ENCODE data around the gene KIDINS220.

The KIDINS220 gene

GRCh38 chr2:8863331-8863953 lies 26.0 kb upstream of the KIDINS220 start:
- ATAC-seq (replicated peaks; ENCODE audit: extremely low read depth, poor library complexity, severe bottlenecking), result no peak
- no peaks in the 10 kb centered on the region for H3K36me3 Mint-ChIP-seq (ENCODE audit: insufficient read depth)
- no peak overlapping the region for H3K27ac Mint-ChIP-seq (ENCODE audit: low read depth)
- H3K27me3 Mint-ChIP-seq, result no peaks in the 10 kb centered on the region
- no peaks in the 10 kb centered on the region for H3K9me3 Mint-ChIP-seq
- no peaks in the 10 kb centered on the region for H3K4me1 Mint-ChIP-seq
- H3K4me3 Mint-ChIP-seq, result no peak overlapping the region
- DNase-seq (ENCODE audit: low spot score in 2 of 2), result no peak

- Mint-ChIP-seq H3K27ac (ENCODE audit: low read depth) (no peak overlapping the region), H3K9me3 (no peaks in the 10 kb centered on the region), H3K27me3 (no peaks in the 10 kb centered on the region), H3K4me1 (no peaks in the 10 kb centered on the region), H3K4me3 (no peak overlapping the region), H3K36me3 (ENCODE audit: insufficient read depth) (no peaks in the 10 kb centered on the region)
- DNase-seq (ENCODE audit: low spot score in 2 of 2), result no peak
- no peak for ATAC-seq (replicated peaks; ENCODE audit: extremely low read depth, poor library complexity, severe bottlenecking)
Measured at GRCh38 chr2:8862230-8862629, 24.8 kb upstream of the KIDINS220 start.

- DNase-seq (ENCODE audit: low spot score in 2 of 2), result no peak
- Mint-ChIP-seq H3K4me3 (no peak overlapping the region), H3K27ac (ENCODE audit: low read depth) (no peak overlapping the region), H3K27me3 (no peaks in the 10 kb centered on the region), H3K9me3 (no peaks in the 10 kb centered on the region), H3K36me3 (ENCODE audit: insufficient read depth) (no peaks in the 10 kb centered on the region), H3K4me1 (no peaks in the 10 kb centered on the region)
- ATAC-seq (replicated peaks; ENCODE audit: extremely low read depth, poor library complexity, severe bottlenecking), result no peak
Measured at GRCh38 chr2:8861797-8862196, 24.4 kb upstream of the KIDINS220 start.

- H3K4me3 Mint-ChIP-seq, result no peak overlapping the region
- H3K36me3 Mint-ChIP-seq (ENCODE audit: insufficient read depth), result no peaks in the 10 kb centered on the region
- H3K27me3 Mint-ChIP-seq, result no peaks in the 10 kb centered on the region
- H3K4me1 Mint-ChIP-seq, result no peaks in the 10 kb centered on the region
- no peak for DNase-seq (ENCODE audit: low spot score in 2 of 2)
- no peaks in the 10 kb centered on the region for H3K9me3 Mint-ChIP-seq
- no peak overlapping the region for H3K27ac Mint-ChIP-seq (ENCODE audit: low read depth)
- no peak for ATAC-seq (replicated peaks; ENCODE audit: extremely low read depth, poor library complexity, severe bottlenecking)
Measured at GRCh38 chr2:8860239-8860638, 22.8 kb upstream of the KIDINS220 start.

- Mint-ChIP-seq H3K36me3 (ENCODE audit: insufficient read depth) (no peaks in the 10 kb centered on the region), H3K27ac (ENCODE audit: low read depth) (no peak overlapping the region)
- no peak for DNase-seq (ENCODE audit: low spot score in 2 of 2)
Measured at GRCh38 chr2:8858910-8859309, 21.5 kb upstream of the KIDINS220 start.

GRCh38 chr2:8858264-8858663 lies 20.9 kb upstream of the KIDINS220 start:
- Mint-ChIP-seq H3K27me3 (no peaks in the 10 kb centered on the region), H3K4me3 (no peak overlapping the region), H3K4me1 (no peaks in the 10 kb centered on the region), H3K27ac (ENCODE audit: low read depth) (no peak overlapping the region), H3K9me3 (no peaks in the 10 kb centered on the region), H3K36me3 (ENCODE audit: insufficient read depth) (no peaks in the 10 kb centered on the region)
- DNase-seq (ENCODE audit: low spot score in 2 of 2) (no peak), ATAC-seq (replicated peaks; ENCODE audit: extremely low read depth, poor library complexity, severe bottlenecking) (no peak)

More at GRCh38 chr2:8858910-8859309, 21.5 kb upstream of the KIDINS220 start:
- no peaks in the 10 kb centered on the region for H3K9me3 Mint-ChIP-seq
- no peak for ATAC-seq (replicated peaks; ENCODE audit: extremely low read depth, poor library complexity, severe bottlenecking)
- no peaks in the 10 kb centered on the region for H3K4me1 Mint-ChIP-seq
- H3K4me3 Mint-ChIP-seq, result no peak overlapping the region
- no peaks in the 10 kb centered on the region for H3K27me3 Mint-ChIP-seq

- H3K27ac Mint-ChIP-seq (ENCODE audit: low read depth), result no peak overlapping the region
- ATAC-seq (replicated peaks; ENCODE audit: extremely low read depth, poor library complexity, severe bottlenecking) (no peak), DNase-seq (ENCODE audit: low spot score in 2 of 2) (no peak)
- H3K27me3 Mint-ChIP-seq, result no peaks in the 10 kb centered on the region
- H3K9me3 Mint-ChIP-seq, result no peaks in the 10 kb centered on the region
- no peaks in the 10 kb centered on the region for H3K4me1 Mint-ChIP-seq
- no peaks in the 10 kb centered on the region for H3K36me3 Mint-ChIP-seq (ENCODE audit: insufficient read depth)
- no peak overlapping the region for H3K4me3 Mint-ChIP-seq
Measured at GRCh38 chr2:8857709-8858108, 20.3 kb upstream of the KIDINS220 start.

- ATAC-seq (replicated peaks; ENCODE audit: extremely low read depth, poor library complexity, severe bottlenecking), result no peak
- Mint-ChIP-seq H3K9me3 (no peaks in the 10 kb centered on the region), H3K27me3 (no peaks in the 10 kb centered on the region), H3K4me1 (no peaks in the 10 kb centered on the region), H3K4me3 (no peak overlapping the region), H3K27ac (ENCODE audit: low read depth) (no peak overlapping the region), H3K36me3 (ENCODE audit: insufficient read depth) (no peaks in the 10 kb centered on the region)
- DNase-seq (ENCODE audit: low spot score in 2 of 2), result no peak
Measured at GRCh38 chr2:8856176-8856575, 18.8 kb upstream of the KIDINS220 start.

GRCh38 chr2:8855010-8855409 lies 17.6 kb upstream of the KIDINS220 start:
- DNase-seq (ENCODE audit: low spot score in 2 of 2) (no peak), ATAC-seq (replicated peaks; ENCODE audit: extremely low read depth, poor library complexity, severe bottlenecking) (no peak)
- Mint-ChIP-seq H3K4me3 (no peak overlapping the region), H3K27me3 (no peaks in the 10 kb centered on the region), H3K9me3 (no peaks in the 10 kb centered on the region), H3K36me3 (ENCODE audit: insufficient read depth) (no peaks in the 10 kb centered on the region), H3K27ac (ENCODE audit: low read depth) (no peak overlapping the region), H3K4me1 (no peaks in the 10 kb centered on the region)

- ATAC-seq (replicated peaks; ENCODE audit: extremely low read depth, poor library complexity, severe bottlenecking) (no peak), DNase-seq (ENCODE audit: low spot score in 2 of 2) (no peak)
- no peaks in the 10 kb centered on the region for H3K27me3 Mint-ChIP-seq
- H3K9me3 Mint-ChIP-seq, result no peaks in the 10 kb centered on the region
- H3K36me3 Mint-ChIP-seq (ENCODE audit: insufficient read depth), result no peaks in the 10 kb centered on the region
- H3K4me3 Mint-ChIP-seq, result no peak overlapping the region
- H3K27ac Mint-ChIP-seq (ENCODE audit: low read depth), result no peak overlapping the region
- H3K4me1 Mint-ChIP-seq, result no peaks in the 10 kb centered on the region
Measured at GRCh38 chr2:8853426-8853825, 16.0 kb upstream of the KIDINS220 start.

- H3K9me3 Mint-ChIP-seq, result no peaks in the 10 kb centered on the region
- ATAC-seq (replicated peaks; ENCODE audit: extremely low read depth, poor library complexity, severe bottlenecking) (no peak), DNase-seq (ENCODE audit: low spot score in 2 of 2) (no peak)
- H3K4me3 Mint-ChIP-seq, result no peak overlapping the region
- H3K27ac Mint-ChIP-seq (ENCODE audit: low read depth), result no peak overlapping the region
- H3K4me1 Mint-ChIP-seq, result no peaks in the 10 kb centered on the region
- peaks cover 4% of the 10 kb centered on the region for H3K27me3 Mint-ChIP-seq
- H3K36me3 Mint-ChIP-seq (ENCODE audit: insufficient read depth), result no peaks in the 10 kb centered on the region
Measured at GRCh38 chr2:8851811-8852560, 14.6 kb upstream of the KIDINS220 start.

- Mint-ChIP-seq H3K4me3 (no peak overlapping the region), H3K36me3 (ENCODE audit: insufficient read depth) (no peaks in the 10 kb centered on the region), H3K9me3 (no peaks in the 10 kb centered on the region), H3K27me3 (peaks cover 14% of the 10 kb centered on the region), H3K27ac (ENCODE audit: low read depth) (no peak overlapping the region), H3K4me1 (no peaks in the 10 kb centered on the region)
- no peak for ATAC-seq (replicated peaks; ENCODE audit: extremely low read depth, poor library complexity, severe bottlenecking)
- no peak for DNase-seq (ENCODE audit: low spot score in 2 of 2)
Measured at GRCh38 chr2:8850845-8851487, 13.6 kb upstream of the KIDINS220 start.

- H3K27me3 Mint-ChIP-seq, result peaks cover 31% of the 10 kb centered on the region
- no peak overlapping the region for H3K27ac Mint-ChIP-seq (ENCODE audit: low read depth)
- DNase-seq (ENCODE audit: low spot score in 2 of 2), result no peak
- ATAC-seq (replicated peaks; ENCODE audit: extremely low read depth, poor library complexity, severe bottlenecking), result no peak
- no peaks in the 10 kb centered on the region for H3K9me3 Mint-ChIP-seq
- H3K4me1 Mint-ChIP-seq, result no peaks in the 10 kb centered on the region
- H3K4me3 Mint-ChIP-seq, result no peak overlapping the region
- no peaks in the 10 kb centered on the region for H3K36me3 Mint-ChIP-seq (ENCODE audit: insufficient read depth)
Measured at GRCh38 chr2:8849327-8849726, 11.9 kb upstream of the KIDINS220 start.

Measured in central memory CD8-positive, alpha-beta T cell (primary cell).